GM18868 (cell line): ENCODE data around the gene DNAJC1.

Source experiments
- ATAC-seq: cut with Tn5 transposase; IDR thresholded peaks from one replicate; pipeline ENCODE4 v1.9.1; 2021; ENCODE audit warnings: mild to moderate bottlenecking, moderate library complexity; ENCODE audit not compliant: unreplicated experiment

Gene DNAJC1

DNA sequence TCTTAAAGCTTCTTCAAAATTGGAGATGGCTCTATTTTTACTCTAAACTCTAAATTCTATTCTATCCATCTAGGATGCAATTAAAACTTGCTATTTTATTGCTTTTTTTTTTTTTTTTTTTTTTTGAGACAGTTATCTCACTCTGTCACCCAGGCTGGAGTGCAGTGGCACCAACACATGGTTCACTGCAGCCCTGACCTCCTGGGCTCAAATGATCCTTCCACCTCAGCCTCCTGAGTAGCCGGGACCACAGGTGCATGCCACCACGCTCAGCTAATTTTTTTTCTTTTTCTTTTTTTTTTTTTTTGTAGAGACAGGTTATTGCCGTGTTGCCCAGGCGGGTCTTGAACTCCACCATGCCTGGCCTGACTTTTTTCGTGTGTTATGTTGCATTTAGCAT, 41.2 kb downstream of the DNAJC1 start:
- ATAC-seq, result no peak

DNA sequence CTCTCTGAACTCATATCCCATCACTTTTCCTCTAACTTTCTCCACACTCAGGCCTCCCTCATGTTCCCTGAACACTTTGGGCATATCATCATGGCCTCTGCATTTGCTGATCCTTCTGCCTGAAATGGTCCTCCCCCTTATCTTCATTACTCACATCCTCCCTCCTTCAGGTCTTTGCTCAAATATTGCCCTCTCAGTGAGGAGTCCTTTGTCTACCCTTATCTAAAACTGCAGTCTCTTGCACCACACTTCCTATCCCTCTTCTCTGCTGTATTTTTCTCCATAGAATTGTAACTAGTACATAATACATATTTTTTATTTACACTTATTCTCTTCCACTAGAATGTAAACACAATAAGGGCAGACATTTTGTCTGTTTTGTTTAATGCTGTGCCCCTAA, 41.7 kb downstream of the DNAJC1 start:
- ATAC-seq, result no peak

DNA sequence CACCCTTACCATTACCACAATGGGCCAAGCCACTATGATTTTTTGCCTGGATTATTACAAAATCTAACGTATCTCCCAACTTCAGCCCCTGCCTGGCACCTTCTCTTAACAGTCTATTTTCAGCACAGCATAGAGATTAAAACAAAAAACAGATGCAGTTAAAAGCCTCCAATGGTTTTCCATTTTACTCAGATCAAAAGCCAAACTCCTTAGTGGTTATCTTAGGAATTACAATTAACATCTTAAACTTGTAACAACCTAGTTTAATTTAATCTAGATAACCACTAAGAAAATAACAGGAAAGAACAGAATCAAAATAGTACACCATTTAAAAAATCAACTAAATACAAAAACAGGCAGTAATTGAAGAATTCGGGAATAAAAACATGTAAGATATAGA, 43.5 kb downstream of the DNAJC1 start:
- ATAC-seq, result no peak

DNA sequence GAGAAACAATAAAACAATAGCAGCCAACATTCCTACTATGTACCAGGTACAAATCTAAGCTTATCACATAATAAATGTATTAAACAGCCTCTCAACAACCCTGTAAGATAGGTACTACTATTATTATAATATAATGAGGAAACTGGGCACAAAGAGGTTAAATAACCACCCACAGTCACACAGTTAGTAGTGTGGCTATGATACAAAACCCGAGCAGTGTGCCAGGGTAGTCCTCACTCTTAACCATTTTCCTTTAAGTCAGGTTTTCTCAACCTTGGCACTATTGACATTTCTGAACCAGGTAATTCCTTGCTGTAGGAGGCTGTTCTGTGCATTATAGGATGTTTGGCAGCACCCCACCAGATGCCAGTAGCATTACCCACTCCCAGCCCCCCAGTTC, 48.8 kb downstream of the DNAJC1 start:
- peak; percentile 26 for ATAC-seq

DNA sequence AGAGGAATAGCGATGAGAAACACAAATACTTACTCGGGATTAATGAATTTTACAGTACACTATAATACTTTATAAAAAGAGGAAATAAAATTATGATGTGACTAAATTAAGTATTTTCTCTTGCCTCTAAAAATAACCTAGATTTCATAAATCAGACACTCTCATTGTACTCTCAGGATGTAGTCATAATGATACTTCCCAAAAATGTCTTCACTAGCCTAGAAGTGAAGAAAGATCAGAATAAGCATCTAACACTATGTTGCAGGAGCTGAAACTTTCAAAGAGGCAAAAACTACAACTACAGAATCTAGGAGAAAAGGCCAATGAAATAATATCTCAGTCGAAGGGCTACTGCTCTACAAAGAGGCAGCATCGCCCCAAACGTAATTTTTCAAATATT, 49.4 kb downstream of the DNAJC1 start:
- peak; percentile 90 for ATAC-seq

DNA sequence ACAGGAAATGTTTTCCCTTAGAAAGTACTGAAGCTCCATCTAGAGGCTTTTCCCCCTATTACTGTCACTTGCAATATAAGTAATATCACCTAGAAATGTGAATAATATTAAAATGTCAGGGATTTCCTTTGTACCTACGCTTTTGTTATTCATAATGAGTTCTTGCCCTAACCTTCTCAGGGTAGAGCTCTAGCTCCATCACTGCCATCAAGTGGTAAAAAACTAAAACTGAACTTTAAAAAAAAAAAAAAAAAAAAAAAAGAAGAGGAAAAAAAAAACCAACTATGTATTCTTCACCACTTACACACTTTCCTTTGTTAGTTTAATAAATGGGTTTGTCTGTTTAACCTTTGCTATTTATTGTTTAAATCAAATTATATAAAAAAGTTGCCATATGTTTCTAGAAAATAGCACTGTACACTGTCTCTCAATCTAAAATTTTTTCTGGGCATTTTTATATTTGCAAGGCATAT, 49.9 kb downstream of the DNAJC1 start:
- peak; percentile 56 for ATAC-seq

DNA sequence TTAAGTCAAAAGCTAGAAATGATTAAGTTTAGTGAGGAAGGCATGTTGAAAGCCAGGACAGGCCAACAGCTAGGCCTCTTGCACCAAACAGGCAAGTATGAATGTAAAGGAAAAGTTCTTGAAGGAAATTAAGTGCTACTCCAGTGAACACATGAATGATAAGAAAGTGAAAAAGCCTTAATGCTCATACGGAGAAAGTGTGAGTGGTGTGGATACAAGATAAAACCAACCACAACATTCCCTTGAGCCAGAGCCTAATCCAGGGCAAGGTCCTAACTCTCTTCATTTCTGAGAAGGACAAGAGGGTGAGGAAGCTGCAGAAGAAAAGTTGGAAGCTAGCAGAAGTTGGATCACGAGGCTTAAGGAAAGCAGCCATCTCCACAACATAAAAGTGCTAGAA, 53.0 kb downstream of the DNAJC1 start:
- ATAC-seq, result no peak

DNA sequence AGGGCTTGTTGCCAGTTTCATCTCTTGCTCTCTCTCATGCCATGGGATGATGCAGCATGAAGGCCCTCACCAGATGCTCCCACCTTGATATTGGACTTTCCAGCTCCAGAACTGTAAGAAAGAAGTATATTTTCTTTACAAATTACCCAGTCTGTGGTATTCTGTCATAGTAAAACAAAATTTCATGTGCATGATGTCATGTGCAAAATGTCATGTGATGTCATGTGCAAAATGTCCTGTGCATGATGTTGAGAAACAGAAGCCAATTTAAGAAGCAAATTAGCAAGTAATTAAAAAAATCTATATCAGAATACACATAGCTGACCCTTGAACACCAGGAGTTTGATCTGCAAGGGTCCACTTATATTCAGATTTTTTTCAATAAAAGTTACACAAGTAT, 56.6 kb downstream of the DNAJC1 start:
- no peak for ATAC-seq

DNA sequence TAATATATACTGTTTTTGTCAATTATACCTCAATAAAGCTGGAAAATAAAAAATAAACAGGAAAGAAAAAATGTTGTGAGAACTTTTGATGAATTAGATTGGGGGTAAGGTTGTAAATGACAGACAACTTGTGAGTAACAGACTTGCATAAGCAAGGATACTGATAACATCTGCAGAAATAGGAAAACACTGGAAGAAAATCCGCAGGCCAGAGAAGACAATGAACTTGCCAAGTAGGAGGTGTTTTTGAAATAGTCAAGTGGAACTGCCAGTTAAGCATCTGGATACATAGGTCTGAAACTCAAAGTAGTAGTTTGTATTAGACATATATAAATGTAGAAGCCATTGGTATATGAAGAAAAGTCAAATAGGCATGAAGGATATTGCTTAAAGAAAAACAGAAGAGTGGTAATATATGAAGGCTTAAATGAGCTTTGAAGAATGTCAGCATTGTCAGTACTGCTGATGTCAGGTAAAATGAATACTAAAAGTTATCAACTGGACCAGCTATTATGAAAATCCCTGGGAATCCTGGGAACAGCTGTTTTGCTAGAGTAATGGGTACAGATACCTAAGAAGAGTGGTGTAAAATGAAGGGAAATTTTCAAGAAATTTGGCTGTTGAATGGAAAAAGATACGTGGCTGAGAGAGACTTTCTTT, 58.7 kb downstream of the DNAJC1 start:
- no peak for ATAC-seq

DNA sequence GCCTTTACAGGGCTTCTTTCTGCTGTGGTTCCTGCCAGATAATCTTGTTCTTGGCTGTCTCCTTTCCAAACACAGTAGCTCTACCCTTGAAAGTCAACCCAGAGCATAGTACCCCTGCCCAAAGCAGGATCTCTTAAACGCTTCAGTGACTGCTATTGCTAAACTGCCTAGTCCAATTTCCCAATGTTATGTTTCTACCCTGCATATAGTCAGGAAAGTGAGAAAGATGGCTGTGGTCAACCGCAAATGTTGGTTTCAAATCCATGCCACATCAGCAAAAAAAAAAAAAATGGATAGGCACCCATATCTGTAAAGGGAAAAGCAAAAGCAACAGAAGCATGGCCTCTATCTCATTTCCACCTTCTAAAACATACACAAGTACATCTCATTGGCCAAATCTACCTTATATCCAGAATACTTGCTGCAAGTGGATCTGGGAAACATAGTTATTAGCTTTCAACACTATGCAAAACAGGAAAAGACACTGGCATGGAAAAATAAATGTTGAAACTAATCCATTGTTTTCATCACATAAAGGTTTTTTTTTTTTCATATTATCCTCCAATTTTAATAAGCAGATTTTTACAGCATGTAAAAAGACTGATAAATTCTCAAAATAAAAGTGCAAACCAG, 59.8 kb downstream of the DNAJC1 start:
- no peak for ATAC-seq

DNA sequence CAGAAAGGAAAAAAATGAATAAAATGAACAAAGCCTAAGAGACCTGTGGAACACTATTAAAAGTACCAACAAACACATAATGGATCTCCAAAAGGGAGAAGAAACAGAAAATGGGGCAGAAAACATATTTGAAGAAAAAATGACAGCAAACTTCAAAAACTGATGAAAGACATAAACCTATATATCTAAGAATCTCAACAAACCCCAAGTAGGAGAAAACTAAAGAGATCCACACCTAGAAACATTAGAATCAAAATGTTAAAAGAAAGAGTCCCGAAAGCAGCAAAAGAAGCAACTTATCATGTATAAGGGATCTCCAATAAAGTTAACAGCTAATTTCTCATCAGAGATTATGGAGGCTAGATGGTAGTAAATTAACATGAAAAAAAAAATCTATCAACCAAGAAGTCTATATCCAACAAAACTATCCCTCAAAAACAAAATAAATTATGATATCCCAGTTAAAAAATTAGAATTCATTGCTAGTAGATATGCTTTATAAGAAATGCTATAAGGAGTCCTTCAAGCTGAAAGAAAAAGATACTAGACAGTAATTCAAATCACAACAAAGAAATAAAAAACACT, 68.0 kb downstream of the DNAJC1 start:
- ATAC-seq, result no peak

DNA sequence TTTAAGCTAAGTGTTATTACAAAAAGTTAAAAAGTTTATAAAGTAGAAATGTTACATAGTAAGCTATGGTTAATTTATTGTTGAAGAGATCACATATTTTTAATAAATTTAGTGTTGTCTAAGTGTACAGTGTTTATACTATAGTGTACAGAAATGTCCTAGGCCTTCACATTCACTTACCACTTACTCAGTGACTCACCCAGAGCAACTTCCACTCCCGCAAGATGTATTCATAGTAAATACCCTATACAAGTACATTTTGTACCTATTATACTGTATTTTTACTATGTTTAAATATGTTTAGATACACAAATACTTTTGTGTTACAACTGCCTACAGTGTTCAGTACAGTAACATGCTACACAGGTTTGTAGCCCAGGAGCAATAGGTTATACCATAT, 69.2 kb downstream of the DNAJC1 start:
- no peak for ATAC-seq

DNA sequence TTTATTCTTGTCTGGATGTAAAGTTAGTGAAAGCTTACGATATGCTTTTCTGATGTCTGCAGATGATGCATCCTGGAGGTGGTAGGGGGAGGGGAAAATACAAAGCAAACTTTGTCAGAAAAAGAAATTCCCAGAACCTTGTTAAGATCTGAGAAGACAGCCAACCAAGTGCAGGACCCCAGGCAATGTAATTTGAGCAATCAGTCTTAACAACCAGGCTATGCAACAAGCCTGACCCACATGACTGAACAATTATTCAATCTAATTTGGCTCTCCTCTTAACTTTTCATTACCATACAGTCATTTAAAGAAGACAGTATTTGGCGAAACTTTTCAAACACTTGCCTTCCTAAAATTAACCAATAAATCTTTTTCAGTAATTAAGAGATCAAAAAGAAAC, 74.5 kb downstream of the DNAJC1 start:
- ATAC-seq, result no peak

DNA sequence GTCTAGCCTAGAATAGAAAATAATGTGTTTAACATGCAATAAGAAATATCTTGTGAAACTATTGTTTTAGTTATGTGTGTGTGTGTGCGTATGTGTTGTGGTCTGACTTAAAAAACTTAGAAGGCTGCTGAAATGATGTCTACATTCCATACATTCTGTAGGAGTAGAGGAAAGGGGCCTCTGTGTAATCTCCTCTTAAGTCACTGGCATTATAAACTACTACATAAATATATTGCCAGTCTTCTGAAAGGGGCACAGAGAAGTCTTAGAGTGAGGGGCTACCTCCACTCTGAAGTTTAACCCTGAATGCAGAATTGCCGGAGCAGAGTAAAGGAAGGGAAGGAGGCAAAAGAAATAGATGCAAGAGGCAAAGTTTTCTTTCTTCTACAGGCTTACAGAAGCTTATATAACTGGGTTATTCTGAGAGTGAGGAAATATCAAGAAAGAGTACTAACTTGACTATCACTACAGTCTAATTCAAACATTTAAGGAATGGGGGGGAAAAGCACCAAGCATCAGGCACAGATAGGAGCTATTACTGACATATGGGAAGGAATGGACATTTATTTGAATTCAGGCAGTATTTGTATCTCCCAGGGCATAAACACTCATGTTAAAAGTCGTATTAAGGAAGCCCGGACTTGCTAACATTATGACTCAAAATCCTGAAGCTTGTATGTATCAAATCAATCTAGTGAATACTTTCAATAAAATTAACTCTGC, 75.7 kb downstream of the DNAJC1 start:
- no peak for ATAC-seq

DNA sequence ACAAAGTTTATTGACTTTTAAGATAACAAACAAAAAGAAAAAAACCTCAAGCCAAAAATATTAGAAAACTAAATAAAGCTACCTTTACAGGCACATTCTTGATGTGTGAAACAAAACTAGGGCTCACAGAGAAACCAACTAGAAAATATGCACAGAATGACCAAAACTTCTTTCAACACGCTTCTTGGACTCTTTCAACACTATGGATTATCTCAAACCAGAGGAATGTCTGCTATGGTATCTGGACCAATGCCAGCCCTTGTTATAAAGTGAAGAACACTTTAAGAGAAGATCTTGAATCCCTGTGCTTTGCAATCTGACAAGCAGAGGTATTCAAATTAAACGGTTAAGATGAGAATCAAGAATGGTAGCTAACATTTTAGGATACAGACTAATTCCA, 76.6 kb downstream of the DNAJC1 start:
- ATAC-seq, result no peak

DNA sequence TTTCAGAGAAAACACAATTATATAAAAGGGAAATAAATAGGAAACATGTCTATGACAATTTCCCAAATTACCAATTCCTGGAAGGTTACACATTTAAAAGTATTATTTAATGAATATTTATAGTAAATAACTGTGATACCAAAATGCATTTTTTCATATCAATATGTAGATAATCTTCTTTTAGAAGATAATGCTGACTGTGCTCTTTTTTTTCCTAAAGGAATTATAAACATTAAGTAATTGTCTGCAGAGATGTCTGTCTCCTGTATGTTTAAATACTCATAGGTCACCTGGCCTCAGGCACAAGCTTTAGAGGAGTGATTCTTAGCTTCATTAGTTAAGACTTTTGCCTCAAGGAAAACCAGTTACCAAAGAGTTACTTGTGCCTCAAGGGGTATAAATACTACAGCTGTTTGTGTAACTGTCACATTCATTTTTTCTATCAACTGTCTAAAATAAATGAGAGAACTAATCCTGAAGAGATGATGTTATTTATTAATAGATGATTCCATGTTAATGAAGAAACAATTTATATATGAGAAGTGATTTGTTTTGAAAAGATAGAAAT, 77.1 kb downstream of the DNAJC1 start:
- ATAC-seq, result no peak

DNA sequence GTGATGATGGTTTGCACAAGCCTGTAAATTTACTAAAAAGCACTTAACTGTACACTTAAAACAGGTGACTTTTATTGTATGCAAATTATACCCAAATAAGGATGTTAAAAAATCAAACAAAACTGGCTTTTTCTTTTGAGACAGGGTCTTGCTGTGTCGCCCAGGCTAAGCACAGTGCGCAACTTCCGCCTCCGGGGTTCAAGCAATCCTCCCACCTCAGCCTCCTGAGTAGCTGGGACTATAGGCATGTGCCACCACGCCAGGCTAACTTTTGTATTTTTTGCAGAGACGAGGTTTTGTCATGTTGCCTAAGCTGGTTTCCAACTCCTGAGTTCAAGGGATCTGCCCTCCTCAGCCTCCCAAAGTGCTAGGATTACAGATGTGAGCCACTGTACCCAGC, 77.7 kb downstream of the DNAJC1 start:
- ATAC-seq, result no peak

DNA sequence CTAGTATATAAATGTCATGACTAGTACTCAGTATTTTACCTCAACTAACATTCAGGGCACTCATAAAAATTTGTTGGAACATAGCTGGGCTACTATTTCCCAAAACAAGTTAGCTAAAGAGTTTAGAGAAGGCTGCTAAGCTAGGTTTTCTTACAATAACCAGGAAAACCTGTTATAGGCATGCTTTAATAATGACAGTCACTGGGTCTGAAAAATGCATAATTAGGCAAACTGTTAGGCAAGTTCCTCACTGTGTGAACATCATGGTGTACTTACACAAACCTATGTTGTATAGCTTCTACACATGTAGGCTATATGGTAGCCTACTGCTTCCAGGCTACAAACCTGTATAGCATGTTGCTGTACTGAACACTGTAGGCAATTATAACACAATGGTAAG, 79.0 kb downstream of the DNAJC1 start:
- ATAC-seq, result no peak

DNA sequence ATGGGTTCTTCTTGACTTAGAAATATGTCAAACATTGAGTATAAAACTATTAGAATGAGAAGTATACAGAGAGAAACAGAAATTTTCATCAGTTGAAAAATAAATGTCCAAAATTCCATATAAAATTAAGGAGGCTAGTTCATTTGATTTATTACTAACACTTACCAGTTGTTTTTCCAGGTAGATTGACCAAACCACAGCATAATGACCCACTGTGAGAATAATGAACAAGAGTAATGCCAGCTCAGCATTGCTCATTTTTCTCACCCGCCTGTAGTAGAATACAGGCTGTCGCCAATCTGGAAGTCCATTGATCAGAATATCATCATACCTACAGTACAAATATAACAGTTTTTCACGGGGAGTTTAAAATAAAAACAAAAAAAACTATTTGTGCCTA, 82.9 kb downstream of the DNAJC1 start:
- no peak for ATAC-seq

DNA sequence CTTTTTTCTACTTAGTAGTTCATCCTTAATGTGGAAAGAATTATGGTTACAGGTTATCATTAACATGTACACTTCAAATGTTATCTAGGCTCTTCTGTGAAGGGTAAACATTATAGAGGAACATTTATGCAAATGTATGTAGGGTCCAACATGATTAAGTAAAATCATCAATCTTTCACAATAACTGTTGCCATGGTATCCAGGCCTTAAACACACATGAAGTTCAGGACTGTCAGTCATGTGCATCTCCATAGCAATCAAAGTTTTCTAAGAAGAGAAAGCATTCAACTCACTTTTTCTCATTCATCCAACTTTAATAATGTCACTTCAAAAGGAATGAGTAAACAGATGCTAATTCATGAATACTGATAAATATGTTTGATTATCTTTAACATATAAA, 83.6 kb downstream of the DNAJC1 start:
- no peak for ATAC-seq

DNA sequence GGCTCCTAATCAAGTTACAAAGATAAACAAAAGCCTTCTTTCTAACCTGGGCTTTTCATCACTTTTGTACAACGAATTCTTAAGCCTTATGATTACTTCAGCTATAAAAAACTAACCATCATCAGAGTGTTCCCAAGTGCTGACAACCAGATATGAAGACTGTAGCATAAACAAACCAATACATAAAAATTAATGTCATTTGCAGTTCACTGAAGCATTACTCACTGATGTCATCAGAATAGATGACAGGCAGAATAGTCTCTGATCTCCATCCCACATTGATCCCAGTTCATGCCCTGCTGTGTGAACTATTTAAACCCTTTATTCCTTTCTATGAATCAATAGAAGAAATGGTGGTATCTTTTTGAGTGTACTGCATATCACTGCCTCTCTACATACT, 84.4 kb downstream of the DNAJC1 start:
- ATAC-seq, result no peak

DNA sequence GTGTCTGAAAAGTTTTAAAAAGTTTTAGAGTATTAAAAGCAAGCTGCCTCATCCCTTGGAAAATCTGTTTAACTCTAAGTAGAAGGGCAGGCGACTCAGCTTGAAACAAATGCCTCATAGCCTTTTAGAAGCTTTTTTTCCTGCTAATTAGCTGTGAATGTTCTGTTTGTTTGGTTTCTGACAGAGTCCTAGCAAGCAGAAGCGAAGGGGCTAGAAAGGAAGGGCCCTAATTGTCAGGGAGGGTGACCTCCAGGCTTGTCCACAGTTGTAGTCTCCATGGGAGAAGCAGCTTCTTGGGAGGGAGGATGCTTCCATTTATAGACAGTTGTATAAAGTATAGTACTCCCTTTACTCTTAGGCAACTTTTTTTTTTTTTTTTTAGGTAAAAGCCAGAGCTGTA, 90.9 kb downstream of the DNAJC1 start:
- ATAC-seq, result no peak
